IMR-90 (cell line): Measurements from ENCODE around the gene ENAH. TPM values are rescaled to one million over a fixed set of nuclear protein-coding genes. Genes with fewer than 3 reads are reported as not detected.

Experiments used
- ATAC-seq: fragments of 200-7000 bp; cut with Tn5 transposase; 2 replicates; pipeline ENCODE4 v1.9.1; 2020; ENCODE audit warnings: low read depth, mild to moderate bottlenecking, moderate library complexity
- BruUV-seq: library from RNA; stranded (reverse); fragments of 400-500 nt; replicated peaks from 2 replicates; lab custom pipeline; 2021; lab: Mats Ljungman, UMichigan
- CTCF ChIA-PET: fragments of 300-600 bp; formaldehyde crosslinking; extraction: SDS; loops from one replicate; lab custom pipeline; 2021; ENCODE audit warnings: antibody characterized with exemption; lab: Yijun Ruan, JAX
- POLR2A ChIA-PET: fragments of 300-600 bp; sonication (Branson Sonifier 250); formaldehyde crosslinking; loops from one replicate; lab custom pipeline; 2022; ENCODE audit warnings: antibody characterized with exemption; ENCODE audit not compliant: unreplicated experiment; lab: Charles Lee
- DNase-seq: peaks from one replicate; pipeline ENCODE4 v3.0.0; 2013
- H2AFZ ChIP-seq: replicated peaks from 2 replicates; pipeline ENCODE3; 2013; ENCODE audit warnings: low read length, mild to moderate bottlenecking; ENCODE audit not compliant: poor library complexity
- H2AK5ac ChIP-seq: 2 replicates; pipeline ENCODE4 v1.6.1; 2013; ENCODE audit warnings: low read depth, low read length, inconsistent platforms
- H2AK9ac ChIP-seq: replicated peaks from 2 replicates; pipeline ENCODE3; 2013; ENCODE audit warnings: mild to moderate bottlenecking, low read depth, low read length, moderate library complexity; ENCODE audit not compliant: poor library complexity
- H2BK120ac ChIP-seq: 2 replicates; pipeline ENCODE4 v1.6.1; 2013; ENCODE audit warnings: low read depth, low read length, inconsistent platforms
- H2BK15ac ChIP-seq: 3 replicates; pipeline ENCODE4 v1.6.1; 2013; ENCODE audit warnings: low read depth, low read length, inconsistent platforms
- H2BK20ac ChIP-seq: 2 replicates; pipeline ENCODE4 v1.6.1; 2013; ENCODE audit warnings: low read depth, mild to moderate bottlenecking, inconsistent platforms, low read length, moderate library complexity
- H2BK5ac ChIP-seq: 2 replicates; pipeline ENCODE4 v1.6.1; 2013; ENCODE audit warnings: mild to moderate bottlenecking, low read depth, low read length, inconsistent platforms; ENCODE audit not compliant: poor library complexity, severe bottlenecking
- H3K14ac ChIP-seq: replicated peaks from 2 replicates; pipeline ENCODE4 v1.6.1; 2013; ENCODE audit warnings: low read depth, low read length, inconsistent platforms
- H3K18ac ChIP-seq: 2 replicates; pipeline ENCODE4 v1.6.1; 2013; ENCODE audit warnings: low read depth, low read length, control low read depth
- H3K23ac ChIP-seq: 2 replicates; pipeline ENCODE4 v1.6.1; 2013; ENCODE audit warnings: low read depth, low read length, inconsistent platforms
- H3K27ac ChIP-seq: 2 replicates; pipeline ENCODE4 v1.5.1; 2013; ENCODE audit warnings: mild to moderate bottlenecking, control low read depth, low read length; ENCODE audit not compliant: insufficient read depth
- H3K27me3 ChIP-seq: 2 replicates; pipeline ENCODE4 v1.6.1; 2013; ENCODE audit warnings: low read length; ENCODE audit not compliant: control insufficient read depth, insufficient read depth
- H3K36me3 ChIP-seq: 2 replicates; pipeline ENCODE4 v1.6.1; 2013; ENCODE audit warnings: low read length, mixed read lengths; ENCODE audit not compliant: control insufficient read depth, insufficient read depth
- H3K4ac ChIP-seq: 2 replicates; pipeline ENCODE4 v1.6.1; 2013; ENCODE audit warnings: low read depth, low read length, inconsistent platforms
- H3K4me1 ChIP-seq: 2 replicates; pipeline ENCODE4 v1.6.1; 2013; ENCODE audit warnings: low read length, mixed read lengths; ENCODE audit not compliant: control insufficient read depth, insufficient read depth
- H3K4me2 ChIP-seq: 2 replicates; pipeline ENCODE4 v1.6.1; 2013; ENCODE audit warnings: low read depth, mild to moderate bottlenecking, control low read depth, low read length, moderate library complexity
- H3K4me3 ChIP-seq: 2 replicates; pipeline ENCODE4 v1.5.1; 2013; ENCODE audit warnings: low read depth, mild to moderate bottlenecking, control low read depth, low read length, moderate library complexity; ENCODE audit not compliant: insufficient read depth
- H3K56ac ChIP-seq: 2 replicates; pipeline ENCODE4 v1.6.1; 2013; ENCODE audit warnings: low read length, inconsistent platforms; ENCODE audit not compliant: insufficient read depth; ENCODE audit errors: extremely low read depth
- H3K79me1 ChIP-seq, 2 experiments: 2 replicates each; pipeline ENCODE4 v1.6.1; 2013; ENCODE audit warnings: low read length in 2 of 2, inconsistent platforms in 1 of 2, low read depth in 1 of 2
- H3K9ac ChIP-seq: 2 replicates; pipeline ENCODE4 v1.6.1; 2013; ENCODE audit warnings: low read depth, low read length, control low read depth
- H3K9me1 ChIP-seq: 2 replicates; pipeline ENCODE4 v1.6.1; 2013; ENCODE audit warnings: low read length, inconsistent platforms; ENCODE audit not compliant: insufficient read depth
- H3K9me3 ChIP-seq: 2 replicates; pipeline ENCODE4 v1.6.1; 2013; ENCODE audit warnings: low read length; ENCODE audit not compliant: control insufficient read depth, insufficient read depth
- H4K20me1 ChIP-seq: 2 replicates; pipeline ENCODE4 v1.6.1; 2013; ENCODE audit warnings: low read length, inconsistent platforms; ENCODE audit not compliant: insufficient read depth
- H4K5ac ChIP-seq: 2 replicates; pipeline ENCODE4 v1.6.1; 2013; ENCODE audit warnings: mild to moderate bottlenecking, low read depth, low read length, control low read depth
- H4K8ac ChIP-seq, 2 experiments: 2 replicates each; pipeline ENCODE4 v1.6.1; 2013; ENCODE audit warnings: low read depth in 2 of 2, low read length in 2 of 2, control low read depth in 1 of 2, inconsistent platforms in 1 of 2
- H4K91ac ChIP-seq: 2 replicates; pipeline ENCODE4 v1.6.1; 2013; ENCODE audit warnings: low read depth, low read length, inconsistent platforms; ENCODE audit not compliant: insufficient read depth
- CHD1 ChIP-seq: IDR thresholded peaks from 2 replicates; pipeline ENCODE4 v1.6.1; 2012; ENCODE audit warnings: low read depth, low read length, improper control_type of control experiment
- CTCF ChIP-seq: conservative IDR thresholded peaks from 2 replicates; pipeline ENCODE4 v1.5.1; 2012; ENCODE audit warnings: mild to moderate bottlenecking, low read depth, low read length, improper control_type of control experiment
- ELK1 ChIP-seq: fragments of 150-350 bp; IDR thresholded peaks from 2 replicates; pipeline ENCODE4 v1.6.1; 2016; ENCODE audit warnings: low read depth, mild to moderate bottlenecking, low read length, moderate library complexity, borderline replicate concordance
- MAFK ChIP-seq: IDR thresholded peaks from 2 replicates; pipeline ENCODE4 v1.6.1; 2012; ENCODE audit warnings: low read depth, low read length, improper control_type of control experiment
- MAZ ChIP-seq: IDR thresholded peaks from 2 replicates; pipeline ENCODE4 v1.6.1; 2012; ENCODE audit warnings: low read depth, mild to moderate bottlenecking, low read length, improper control_type of control experiment, moderate library complexity, borderline replicate concordance
- MXI1 ChIP-seq: IDR thresholded peaks from 2 replicates; pipeline ENCODE4 v1.6.1; 2012; ENCODE audit warnings: low read depth, mild to moderate bottlenecking, low read length, moderate library complexity, borderline replicate concordance
- NFE2L2 ChIP-seq: fragments of 150-350 bp; IDR thresholded peaks from 2 replicates; pipeline ENCODE4 v1.6.1; 2016; ENCODE audit warnings: low read depth, mild to moderate bottlenecking, low read length
- POLR2A ChIP-seq: IDR thresholded peaks from 2 replicates; pipeline ENCODE4 v1.6.1; 2012; ENCODE audit warnings: mild to moderate bottlenecking, low read depth, low read length
- RCOR1 ChIP-seq: IDR thresholded peaks from 2 replicates; pipeline ENCODE4 v1.6.1; 2012; ENCODE audit warnings: mild to moderate bottlenecking, low read length, improper control_type of control experiment; ENCODE audit not compliant: insufficient replicate concordance
- RFX5 ChIP-seq: IDR thresholded peaks from 2 replicates; pipeline ENCODE4 v1.8.0; 2012; ENCODE audit warnings: low read depth, mild to moderate bottlenecking, low read length, moderate library complexity
- WGBS, 2 experiments: methylation state at CpG; one replicate each; pipeline versions ENCODE4 v1.1.5 to v1.1.7; 2013; ENCODE audit warnings: missing lambda C conversion rate in 2 of 2; ENCODE audit not compliant: insufficient read length in 1 of 2; ENCODE audit errors: extremely low coverage in 2 of 2; 5-methylcytosine and 5-hydroxymethylcytosine counted together
- dilution Hi-C: fragments of 300-500 bp; cut with HindIII; formaldehyde crosslinking; loops from one replicate; pipeline ENCODE4 v1.14.3; 2018; ENCODE audit warnings: low sequenced_read_pairs; ENCODE audit not compliant: unreplicated experiment
- in situ Hi-C: fragments of 300-500 bp; cut with MboI; formaldehyde crosslinking; loops from 3 replicates; pipeline ENCODE4 v1.14.3; 2019; ENCODE audit warnings: low sequenced_read_pairs, inconsistent platforms, mixed read lengths
- intact Hi-C: fragments of 100-400 bp; cut with micrococcal nuclease; formaldehyde crosslinking; loops from 2 replicates; pipeline ENCODE4 v1.10.0; 2022
- polyA plus RNA-seq, 3 experiments: library from polyadenylated mRNA; depleted of rRNA; stranded (reverse); fragments of >200 nt; gene quantifications; 2 replicates each; pipeline ENCODE4 v1.2.3, GENCODE V29; 2012; ENCODE audit warnings: low replicate concordance in 1 of 3
- total RNA-seq: library from RNA; depleted of rRNA; stranded (reverse); fragments of >200 nt; gene quantifications from 2 replicates; pipeline ENCODE4 v1.2.3, GENCODE V29; 2012

The ENAH gene
- total and polyA plus RNA-seq, 2 of the 4 experiments (the other 2 are of a cell fraction) = 61.3 to 86.9 TPM

DNA sequence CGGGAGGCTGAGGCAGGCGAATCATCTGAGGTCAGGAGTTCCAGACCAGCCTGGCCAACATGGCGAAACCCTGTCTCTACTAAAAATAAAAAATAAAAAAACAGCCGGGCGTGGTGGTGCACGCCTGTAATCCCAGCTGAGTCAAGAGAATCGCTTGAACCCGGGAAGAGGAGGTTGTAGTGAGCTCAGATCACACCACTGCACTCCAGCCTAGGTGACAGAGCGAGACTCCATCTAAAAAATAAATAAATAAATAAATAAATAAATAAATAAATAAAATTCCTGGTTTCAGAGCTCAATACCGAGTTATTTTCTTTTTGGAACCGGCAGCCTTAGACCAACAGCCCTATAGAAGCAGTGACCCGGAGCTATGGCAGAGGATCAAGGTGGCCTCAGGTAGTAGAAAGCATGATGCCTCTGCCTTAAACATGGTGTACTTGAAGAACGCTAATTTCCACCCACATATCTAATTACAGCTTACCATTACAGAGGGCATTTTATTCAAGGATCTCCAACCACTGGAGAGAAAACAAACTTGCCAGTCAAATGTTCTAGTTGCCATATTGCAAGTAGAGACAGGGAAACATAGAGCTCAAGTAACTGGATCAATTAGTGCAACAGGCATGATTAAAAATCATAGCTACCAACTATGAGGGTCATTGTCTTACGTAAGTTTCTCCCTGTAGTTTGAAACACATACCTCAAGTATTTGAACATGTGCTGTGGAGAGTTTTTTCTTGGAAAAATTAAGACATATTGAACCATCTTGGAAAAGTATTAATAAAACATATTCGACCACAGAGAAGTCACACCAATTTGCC, 2.0 kb upstream of the ENAH start (continued):
- no peak for TF ChIP-seq ELK1

GRCh38 chr1:225654277-225654597, 1.3 kb upstream of the ENAH start:
- intact Hi-C loops (loop anchor here (5.0 to 10.0 kb wide), 3 partner anchors 102 to 321 kb away; no protein-coding TSS in a partner anchor), in situ Hi-C loops (no loop called here), dilution Hi-C loops (no loop called here)
- H2AFZ ChIP-seq = no peak overlapping the region
- 0 out of 3 replicates have a peak overlapping the region, but pooled peaks have one; percentile 40 for H2BK15ac ChIP-seq
- no peak overlapping the region for H2AK9ac ChIP-seq
- H4K8ac ChIP-seq = peak overlapping the region; percentile 71 to 83
- DNase-seq (no peak), ATAC-seq (no peak)
- no peak overlapping the region for H2AK5ac ChIP-seq
- H2BK5ac ChIP-seq = peak overlapping the region; percentile 94
- BruUV-seq = TSS peak; percentile 80
- peak overlapping the region; percentile 75 for H2BK120ac ChIP-seq
- ChIA-PET POLR2A (interaction anchor here (0.9 kb wide), 1 partner anchor 113 kb away, joined by 3 read pairs; no protein-coding TSS in a partner anchor), CTCF (interaction anchor here (1.2 kb wide), 1 partner anchor 179 kb away, joined by 5 read pairs; no protein-coding TSS in a partner anchor)
- peak overlapping the region; percentile 43 for H3K4me2 ChIP-seq
- no peaks in the 10 kb centered on the region for H3K36me3 ChIP-seq
- peak overlapping the region; percentile 69; the same call in 1 of the 2 replicates for H3K56ac ChIP-seq
- no CpG with 5 or more reads among the region's 4 CpGs for WGBS, 2 experiments
- peaks cover 20% of the 10 kb centered on the region; the same call in 1 of the 2 replicates for H4K20me1 ChIP-seq
- peaks cover 3 to 23% of the 10 kb centered on the region in 2 experiments; a peak in 3 of 4 replicates for H3K79me1 ChIP-seq
- no peaks in the 10 kb centered on the region for H3K9me3 ChIP-seq
- H3K4me1 ChIP-seq = peaks cover 18% of the 10 kb centered on the region
- peak overlapping the region; percentile 31; the same call in 1 of the 2 replicates for H3K27ac ChIP-seq
- peak overlapping the region; percentile 84 for H3K23ac ChIP-seq
- peak overlapping the region; percentile 26; the same call in 1 of the 2 replicates for H3K18ac ChIP-seq
- peak overlapping the region; percentile 70; the same call in 1 of the 2 replicates for H3K9ac ChIP-seq
- H3K14ac ChIP-seq = peak overlapping the region; percentile 89; the same call in 1 of the 2 replicates
- H3K9me1 ChIP-seq = 0 out of 2 replicates have a peak, but pooled peaks cover 8% of the 10 kb centered on the region
- peak overlapping the region; percentile 24; the same call in 1 of the 2 replicates for H4K5ac ChIP-seq
- H4K91ac ChIP-seq = peak overlapping the region; percentile 90; the same call in 1 of the 2 replicates
- no peaks in the 10 kb centered on the region for H3K27me3 ChIP-seq
- H2BK20ac ChIP-seq = peak overlapping the region; percentile 80
- H3K4me3 ChIP-seq = peak overlapping the region; percentile 55; the same call in 1 of the 2 replicates
- H3K4ac ChIP-seq = peak overlapping the region; percentile 90
- TF ChIP-seq NFE2L2 (no peak), MAFK (no peak), POLR2A (no peak), ELK1 (no peak), CTCF (no peak), MAZ (no peak), CHD1 (no peak), RFX5 (no peak), MXI1 (no peak), RCOR1 (no peak)
